DOHH2 (cell line): ENCODE measurements around the gene HSD17B11.

ENCODE experiments used
- H3F3A ChIP-seq: fragments of 200-600 bp; sonication (generic), shearing (Covaris generic); 2 replicates; pipeline ENCODE4 v1.6.0; 2016; ENCODE audit warnings: antibody characterized with exemption, mild to moderate bottlenecking; ENCODE audit not compliant: control insufficient read depth, insufficient read depth
- H3K27ac ChIP-seq: fragments of 200-600 bp; sonication (generic); 2 replicates; pipeline ENCODE4 v1.5.1; 2014; ENCODE audit warnings: low read depth, mild to moderate bottlenecking, low read length, moderate library complexity
- H3K27me3 ChIP-seq: fragments of 200-600 bp; sonication (generic); 2 replicates; pipeline ENCODE4 v1.6.1; 2014; ENCODE audit warnings: mild to moderate bottlenecking, low read length, mixed read lengths; ENCODE audit not compliant: control insufficient read depth
- H3K36me3 ChIP-seq: fragments of 200-600 bp; sonication (generic); 2 replicates; pipeline ENCODE4 v1.6.1; 2014; ENCODE audit warnings: mild to moderate bottlenecking, low read length, moderate library complexity, mixed read lengths; ENCODE audit not compliant: control insufficient read depth
- H3K4me1 ChIP-seq: fragments of 200-600 bp; sonication (generic); 2 replicates; pipeline ENCODE4 v1.6.1; 2014; ENCODE audit warnings: mild to moderate bottlenecking, low read length, mixed read lengths; ENCODE audit not compliant: control insufficient read depth
- H3K4me2 ChIP-seq: fragments of 200-600 bp; sonication (generic); 2 replicates; pipeline ENCODE4 v1.6.0; 2014; ENCODE audit warnings: mild to moderate bottlenecking, low read length, moderate library complexity
- H3K4me3 ChIP-seq: fragments of 200-600 bp; sonication (generic); 2 replicates; pipeline ENCODE4 v1.5.1; 2014; ENCODE audit warnings: mild to moderate bottlenecking, low read length, mixed read lengths
- H3K79me2 ChIP-seq: fragments of 200-600 bp; sonication (generic); 2 replicates; pipeline ENCODE4 v1.6.1; 2014; ENCODE audit warnings: mild to moderate bottlenecking, low read length, mixed read lengths; ENCODE audit not compliant: control insufficient read depth
- H3K9me2 ChIP-seq: fragments of 200-600 bp; sonication (generic); replicated peaks from 2 replicates; pipeline ENCODE4 v1.6.1; 2014; ENCODE audit warnings: mild to moderate bottlenecking, low read length, mixed read lengths; ENCODE audit not compliant: control insufficient read depth
- H3K9me3 ChIP-seq: fragments of 200-600 bp; sonication (generic); 2 replicates; pipeline ENCODE4 v1.6.1; 2014; ENCODE audit warnings: antibody characterized with exemption, low read length, mixed read lengths; ENCODE audit not compliant: control insufficient read depth, insufficient read depth
- H4K20me1 ChIP-seq: fragments of 200-600 bp; sonication (generic); 2 replicates; pipeline ENCODE4 v1.6.0; 2014; ENCODE audit warnings: low read depth, mild to moderate bottlenecking, antibody characterized with exemption, low read length, moderate library complexity; ENCODE audit not compliant: control insufficient read depth, insufficient read depth
- EZH2phosphoT487 ChIP-seq: fragments of 200-600 bp; sonication (generic); IDR thresholded peaks from 2 replicates; pipeline ENCODE4 v1.6.1; 2017; ENCODE audit warnings: borderline replicate concordance, mild to moderate bottlenecking, antibody characterized with exemption, low read length, moderate library complexity, mixed read lengths
- TF ChIP-seq, protein P1 (sequence below): fragments of 200-600 bp; sonication (generic); IDR thresholded peaks from one replicate; pipeline ENCODE4 v1.5.1; 2014; ENCODE audit warnings: antibody characterized with exemption, mild to moderate bottlenecking, low read depth, low read length; ENCODE audit not compliant: poor library complexity, severe bottlenecking

Gene HSD17B11

DNA sequence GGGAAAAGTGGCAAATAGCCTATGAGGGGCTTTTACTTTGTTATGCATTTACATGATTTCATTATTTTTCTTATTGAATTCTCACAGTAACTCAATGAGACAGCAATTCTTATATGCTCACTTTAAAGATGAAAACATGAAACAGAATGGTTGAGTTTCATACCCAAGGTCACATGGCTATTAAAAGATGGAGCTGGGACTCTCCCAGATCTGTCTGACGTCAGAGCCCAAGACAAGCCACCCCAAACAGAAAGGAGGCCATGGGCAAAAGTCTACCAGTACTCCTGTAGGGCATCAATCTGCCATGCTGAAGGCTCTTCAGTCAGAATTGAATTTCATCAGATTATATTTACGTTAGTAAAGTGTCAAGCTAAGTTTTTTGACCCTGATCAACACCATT is 13.2 kb downstream of the HSD17B11 start:
- no peak overlapping the region for H3K4me3 ChIP-seq
- no peaks in the 10 kb centered on the region for H3K4me1 ChIP-seq
- TF ChIP-seq EZH2phosphoT487: no peak
- TF ChIP-seq, protein P1, sequence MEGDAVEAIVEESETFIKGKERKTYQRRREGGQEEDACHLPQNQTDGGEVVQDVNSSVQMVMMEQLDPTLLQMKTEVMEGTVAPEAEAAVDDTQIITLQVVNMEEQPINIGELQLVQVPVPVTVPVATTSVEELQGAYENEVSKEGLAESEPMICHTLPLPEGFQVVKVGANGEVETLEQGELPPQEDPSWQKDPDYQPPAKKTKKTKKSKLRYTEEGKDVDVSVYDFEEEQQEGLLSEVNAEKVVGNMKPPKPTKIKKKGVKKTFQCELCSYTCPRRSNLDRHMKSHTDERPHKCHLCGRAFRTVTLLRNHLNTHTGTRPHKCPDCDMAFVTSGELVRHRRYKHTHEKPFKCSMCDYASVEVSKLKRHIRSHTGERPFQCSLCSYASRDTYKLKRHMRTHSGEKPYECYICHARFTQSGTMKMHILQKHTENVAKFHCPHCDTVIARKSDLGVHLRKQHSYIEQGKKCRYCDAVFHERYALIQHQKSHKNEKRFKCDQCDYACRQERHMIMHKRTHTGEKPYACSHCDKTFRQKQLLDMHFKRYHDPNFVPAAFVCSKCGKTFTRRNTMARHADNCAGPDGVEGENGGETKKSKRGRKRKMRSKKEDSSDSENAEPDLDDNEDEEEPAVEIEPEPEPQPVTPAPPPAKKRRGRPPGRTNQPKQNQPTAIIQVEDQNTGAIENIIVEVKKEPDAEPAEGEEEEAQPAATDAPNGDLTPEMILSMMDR: no peak
- H3F3A ChIP-seq: no peaks in the 10 kb centered on the region
- H3K9me3 ChIP-seq: no peaks in the 10 kb centered on the region
- H3K36me3 ChIP-seq: no peaks in the 10 kb centered on the region
- H3K27me3 ChIP-seq: no peaks in the 10 kb centered on the region
- no peaks in the 10 kb centered on the region for H3K79me2 ChIP-seq
- H3K4me2 ChIP-seq: no peak overlapping the region
- no peak overlapping the region for H3K27ac ChIP-seq
- no peaks in the 10 kb centered on the region for H3K9me2 ChIP-seq
- H4K20me1 ChIP-seq: no peaks in the 10 kb centered on the region

DNA sequence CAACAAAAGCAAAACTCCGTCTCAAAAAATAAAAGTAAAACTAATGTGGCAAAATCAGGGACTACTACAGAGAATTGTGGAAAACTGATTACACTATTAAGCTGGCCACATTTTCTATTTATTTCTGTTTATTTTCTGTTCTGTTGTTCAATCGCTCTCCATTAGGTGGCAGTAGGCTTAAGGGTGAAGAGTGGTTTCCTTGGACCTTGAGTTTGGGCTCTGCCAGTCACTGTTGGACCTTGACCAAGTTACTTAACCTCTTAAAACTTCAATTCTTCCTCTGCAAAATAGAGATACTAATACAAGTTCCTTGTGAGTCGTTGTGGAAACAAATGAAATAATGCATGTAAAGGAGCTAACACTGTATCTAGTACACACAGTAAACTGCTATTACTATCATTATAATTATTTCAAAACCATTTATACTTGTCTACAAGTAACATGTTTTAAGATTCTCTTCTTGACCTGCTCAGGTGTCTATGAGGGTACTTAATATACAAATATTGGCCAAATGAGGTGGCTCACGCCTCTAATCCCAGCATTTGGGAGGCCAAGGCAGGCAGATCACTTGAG is 15.2 kb downstream of the HSD17B11 start:
- no peaks in the 10 kb centered on the region for H3K9me3 ChIP-seq
- H3K27me3 ChIP-seq: no peaks in the 10 kb centered on the region
- H3K9me2 ChIP-seq: no peaks in the 10 kb centered on the region
- no peaks in the 10 kb centered on the region for H3K4me1 ChIP-seq
- H3K4me3 ChIP-seq: no peak overlapping the region
- H3K36me3 ChIP-seq: peaks cover 7% of the 10 kb centered on the region; the same call in 1 of the 2 replicates
- H3K79me2 ChIP-seq: no peaks in the 10 kb centered on the region
- no peak overlapping the region for H3K4me2 ChIP-seq
- H4K20me1 ChIP-seq: no peaks in the 10 kb centered on the region
- no peak overlapping the region for H3K27ac ChIP-seq
- no peak for TF ChIP-seq EZH2phosphoT487
- TF ChIP-seq, protein P1: peak; percentile 66
- H3F3A ChIP-seq: no peaks in the 10 kb centered on the region

DNA sequence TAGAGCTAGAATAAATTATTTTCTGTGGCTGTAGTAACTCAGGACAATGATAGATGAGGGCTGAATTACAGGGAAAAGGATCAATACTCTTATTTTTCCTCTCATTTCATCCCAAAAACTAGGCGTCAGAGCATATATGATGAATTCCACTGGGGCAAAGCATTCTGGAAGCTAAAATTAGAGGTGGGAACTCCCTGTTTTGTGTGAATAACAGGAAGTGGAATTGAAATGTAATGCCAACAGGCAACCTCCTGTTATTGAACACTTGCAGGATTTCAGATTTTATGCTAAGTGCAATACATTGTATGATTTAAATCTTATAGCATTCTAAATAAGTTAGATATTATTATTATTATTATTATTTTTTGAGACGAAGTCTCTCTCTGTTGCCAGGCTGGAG is 20.9 kb downstream of the HSD17B11 start:
- H3K36me3 ChIP-seq: peaks cover 7% of the 10 kb centered on the region; the same call in 1 of the 2 replicates
- H3K4me2 ChIP-seq: no peak overlapping the region

More for the DNA sequence above, 20.9 kb downstream of the HSD17B11 start:
- Histone ChIP-seq H3K4me1 (no peaks in the 10 kb centered on the region), H3K79me2 (no peaks in the 10 kb centered on the region), H3K9me2 (no peaks in the 10 kb centered on the region), H3F3A (no peaks in the 10 kb centered on the region), H4K20me1 (no peaks in the 10 kb centered on the region), H3K27ac (no peak overlapping the region), H3K27me3 (no peaks in the 10 kb centered on the region), H3K4me3 (no peak overlapping the region), H3K9me3 (no peaks in the 10 kb centered on the region)
- TF ChIP-seq, protein P1: no peak
